IMR-90 (cell line): ENCODE measurements around the gene RNF112. TPM values are rescaled to one million over a fixed set of nuclear protein-coding genes. Genes with fewer than 3 reads are reported as not detected.

Experiments used
- ATAC-seq: fragments of 200-7000 bp; cut with Tn5 transposase; 2 replicates; pipeline ENCODE4 v1.9.1; 2020; ENCODE audit warnings: low read depth, mild to moderate bottlenecking, moderate library complexity
- BruUV-seq: library from RNA; stranded (reverse); fragments of 400-500 nt; replicated peaks from 2 replicates; lab custom pipeline; 2021; lab: Mats Ljungman, UMichigan
- CTCF ChIA-PET: fragments of 300-600 bp; formaldehyde crosslinking; extraction: SDS; loops from one replicate; lab custom pipeline; 2021; ENCODE audit warnings: antibody characterized with exemption; lab: Yijun Ruan, JAX
- POLR2A ChIA-PET: fragments of 300-600 bp; sonication (Branson Sonifier 250); formaldehyde crosslinking; loops from one replicate; lab custom pipeline; 2022; ENCODE audit warnings: antibody characterized with exemption; ENCODE audit not compliant: unreplicated experiment; lab: Charles Lee
- DNase-seq: peaks from one replicate; pipeline ENCODE4 v3.0.0; 2013
- H2AFZ ChIP-seq: replicated peaks from 2 replicates; pipeline ENCODE3; 2013; ENCODE audit warnings: low read length, mild to moderate bottlenecking; ENCODE audit not compliant: poor library complexity
- H2AK5ac ChIP-seq: 2 replicates; pipeline ENCODE4 v1.6.1; 2013; ENCODE audit warnings: low read depth, low read length, inconsistent platforms
- H2AK9ac ChIP-seq: replicated peaks from 2 replicates; pipeline ENCODE3; 2013; ENCODE audit warnings: mild to moderate bottlenecking, low read depth, low read length, moderate library complexity; ENCODE audit not compliant: poor library complexity
- H2BK120ac ChIP-seq: 2 replicates; pipeline ENCODE4 v1.6.1; 2013; ENCODE audit warnings: low read depth, low read length, inconsistent platforms
- H2BK15ac ChIP-seq: 3 replicates; pipeline ENCODE4 v1.6.1; 2013; ENCODE audit warnings: low read depth, low read length, inconsistent platforms
- H2BK20ac ChIP-seq: 2 replicates; pipeline ENCODE4 v1.6.1; 2013; ENCODE audit warnings: low read depth, mild to moderate bottlenecking, inconsistent platforms, low read length, moderate library complexity
- H2BK5ac ChIP-seq: 2 replicates; pipeline ENCODE4 v1.6.1; 2013; ENCODE audit warnings: mild to moderate bottlenecking, low read depth, low read length, inconsistent platforms; ENCODE audit not compliant: poor library complexity, severe bottlenecking
- H3K14ac ChIP-seq: replicated peaks from 2 replicates; pipeline ENCODE4 v1.6.1; 2013; ENCODE audit warnings: low read depth, low read length, inconsistent platforms
- H3K18ac ChIP-seq: 2 replicates; pipeline ENCODE4 v1.6.1; 2013; ENCODE audit warnings: low read depth, low read length, control low read depth
- H3K23ac ChIP-seq: 2 replicates; pipeline ENCODE4 v1.6.1; 2013; ENCODE audit warnings: low read depth, low read length, inconsistent platforms
- H3K27ac ChIP-seq: 2 replicates; pipeline ENCODE4 v1.5.1; 2013; ENCODE audit warnings: mild to moderate bottlenecking, control low read depth, low read length; ENCODE audit not compliant: insufficient read depth
- H3K27me3 ChIP-seq: 2 replicates; pipeline ENCODE4 v1.6.1; 2013; ENCODE audit warnings: low read length; ENCODE audit not compliant: control insufficient read depth, insufficient read depth
- H3K36me3 ChIP-seq: 2 replicates; pipeline ENCODE4 v1.6.1; 2013; ENCODE audit warnings: low read length, mixed read lengths; ENCODE audit not compliant: control insufficient read depth, insufficient read depth
- H3K4ac ChIP-seq: 2 replicates; pipeline ENCODE4 v1.6.1; 2013; ENCODE audit warnings: low read depth, low read length, inconsistent platforms
- H3K4me1 ChIP-seq: 2 replicates; pipeline ENCODE4 v1.6.1; 2013; ENCODE audit warnings: low read length, mixed read lengths; ENCODE audit not compliant: control insufficient read depth, insufficient read depth
- H3K4me2 ChIP-seq: 2 replicates; pipeline ENCODE4 v1.6.1; 2013; ENCODE audit warnings: low read depth, mild to moderate bottlenecking, control low read depth, low read length, moderate library complexity
- H3K4me3 ChIP-seq: 2 replicates; pipeline ENCODE4 v1.5.1; 2013; ENCODE audit warnings: low read depth, mild to moderate bottlenecking, control low read depth, low read length, moderate library complexity; ENCODE audit not compliant: insufficient read depth
- H3K56ac ChIP-seq: 2 replicates; pipeline ENCODE4 v1.6.1; 2013; ENCODE audit warnings: low read length, inconsistent platforms; ENCODE audit not compliant: insufficient read depth; ENCODE audit errors: extremely low read depth
- H3K79me1 ChIP-seq, 2 experiments: 2 replicates each; pipeline ENCODE4 v1.6.1; 2013; ENCODE audit warnings: low read length in 2 of 2, inconsistent platforms in 1 of 2, low read depth in 1 of 2
- H3K9ac ChIP-seq: 2 replicates; pipeline ENCODE4 v1.6.1; 2013; ENCODE audit warnings: low read depth, low read length, control low read depth
- H3K9me1 ChIP-seq: 2 replicates; pipeline ENCODE4 v1.6.1; 2013; ENCODE audit warnings: low read length, inconsistent platforms; ENCODE audit not compliant: insufficient read depth
- H3K9me3 ChIP-seq: 2 replicates; pipeline ENCODE4 v1.6.1; 2013; ENCODE audit warnings: low read length; ENCODE audit not compliant: control insufficient read depth, insufficient read depth
- H4K20me1 ChIP-seq: 2 replicates; pipeline ENCODE4 v1.6.1; 2013; ENCODE audit warnings: low read length, inconsistent platforms; ENCODE audit not compliant: insufficient read depth
- H4K5ac ChIP-seq: 2 replicates; pipeline ENCODE4 v1.6.1; 2013; ENCODE audit warnings: mild to moderate bottlenecking, low read depth, low read length, control low read depth
- H4K8ac ChIP-seq, 2 experiments: 2 replicates each; pipeline ENCODE4 v1.6.1; 2013; ENCODE audit warnings: low read depth in 2 of 2, low read length in 2 of 2, control low read depth in 1 of 2, inconsistent platforms in 1 of 2
- H4K91ac ChIP-seq: 2 replicates; pipeline ENCODE4 v1.6.1; 2013; ENCODE audit warnings: low read depth, low read length, inconsistent platforms; ENCODE audit not compliant: insufficient read depth
- CEBPB ChIP-seq: IDR thresholded peaks from 2 replicates; pipeline ENCODE4 v1.6.1; 2012; ENCODE audit warnings: low read depth, low read length, improper control_type of control experiment
- POLR2A ChIP-seq: IDR thresholded peaks from 2 replicates; pipeline ENCODE4 v1.6.1; 2012; ENCODE audit warnings: mild to moderate bottlenecking, low read depth, low read length
- USF2 ChIP-seq: fragments of 150-350 bp; IDR thresholded peaks from 2 replicates; pipeline ENCODE4 v1.6.1; 2017; ENCODE audit warnings: mild to moderate bottlenecking, antibody characterized with exemption, low read length, low read depth
- WGBS, 2 experiments: methylation state at CpG; one replicate each; pipeline versions ENCODE4 v1.1.5 to v1.1.7; 2013; ENCODE audit warnings: missing lambda C conversion rate in 2 of 2; ENCODE audit not compliant: insufficient read length in 1 of 2; ENCODE audit errors: extremely low coverage in 2 of 2; 5-methylcytosine and 5-hydroxymethylcytosine counted together
- dilution Hi-C: fragments of 300-500 bp; cut with HindIII; formaldehyde crosslinking; loops from one replicate; pipeline ENCODE4 v1.14.3; 2018; ENCODE audit warnings: low sequenced_read_pairs; ENCODE audit not compliant: unreplicated experiment
- in situ Hi-C: fragments of 300-500 bp; cut with MboI; formaldehyde crosslinking; loops from 3 replicates; pipeline ENCODE4 v1.14.3; 2019; ENCODE audit warnings: low sequenced_read_pairs, inconsistent platforms, mixed read lengths
- intact Hi-C: fragments of 100-400 bp; cut with micrococcal nuclease; formaldehyde crosslinking; loops from 2 replicates; pipeline ENCODE4 v1.10.0; 2022
- polyA plus RNA-seq, 3 experiments: library from polyadenylated mRNA; depleted of rRNA; stranded (reverse); fragments of >200 nt; gene quantifications; 2 replicates each; pipeline ENCODE4 v1.2.3, GENCODE V29; 2012; ENCODE audit warnings: low replicate concordance in 1 of 3
- total RNA-seq: library from RNA; depleted of rRNA; stranded (reverse); fragments of >200 nt; gene quantifications from 2 replicates; pipeline ENCODE4 v1.2.3, GENCODE V29; 2012

The RNF112 gene
- total and polyA plus RNA-seq, 2 of the 4 experiments (the other 2 are of a cell fraction), result 2.5 to 5.7 TPM

GRCh38 chr17:19431691-19432090 lies 20.7 kb downstream of the RNF112 start:
- no peak overlapping the region for H3K14ac ChIP-seq
- no peak overlapping the region for H3K27ac ChIP-seq
- no peak overlapping the region for H3K9ac ChIP-seq
- H4K5ac ChIP-seq, result no peak overlapping the region
- ATAC-seq, result no peak
- no peak overlapping the region for H2AK5ac ChIP-seq
- no peak overlapping the region for H2AK9ac ChIP-seq
- no peak overlapping the region for H3K18ac ChIP-seq
- no peak overlapping the region for H2BK15ac ChIP-seq
- H3K4me3 ChIP-seq, result no peak overlapping the region
- no peaks in the 10 kb centered on the region for H4K20me1 ChIP-seq
- BruUV-seq, result no TSS peak
- dilution Hi-C loops (no loop called here), in situ Hi-C loops (no loop called here), intact Hi-C loops (no loop called here)
- no peaks in the 10 kb centered on the region for H3K4me1 ChIP-seq
- no peak overlapping the region for H3K56ac ChIP-seq
- H3K9me3 ChIP-seq, result no peaks in the 10 kb centered on the region
- no peak overlapping the region for H4K8ac ChIP-seq
- no peak overlapping the region for H3K23ac ChIP-seq
- H3K4ac ChIP-seq, result no peak overlapping the region
- DNase-seq, result no peak
- no peaks in the 10 kb centered on the region for H3K36me3 ChIP-seq
- H3K27me3 ChIP-seq, result no peaks in the 10 kb centered on the region; the same call in none of the 2 replicates
- no peak overlapping the region for H2AFZ ChIP-seq
- H3K4me2 ChIP-seq, result no peak overlapping the region
- no peaks in the 10 kb centered on the region for H3K79me1 ChIP-seq
- no peak for TF ChIP-seq USF2
- no peak for TF ChIP-seq POLR2A
- TF ChIP-seq CEBPB, result no peak
- no peak overlapping the region for H2BK120ac ChIP-seq
- no peak overlapping the region for H2BK5ac ChIP-seq
- no peak overlapping the region for H4K91ac ChIP-seq
- no CpG with 5 or more reads among the region's 3 CpGs for WGBS, 2 experiments
- H2BK20ac ChIP-seq, result no peak overlapping the region
- ChIA-PET CTCF (no interaction called here), POLR2A (no interaction called here)
- H3K9me1 ChIP-seq, result no peaks in the 10 kb centered on the region
